Gastrocnemius medialis (tissue), 4 donors: ENCODE measurements around the gene GSTP1. TPM values are rescaled to one million over a fixed set of nuclear protein-coding genes. Genes with fewer than 3 reads are reported as not detected.
"Not testable (repeated sequence)": the region's sequence is repeated elsewhere in the genome, so short reads cannot be mapped to it uniquely, and the experiment has no call there.

ENCODE experiments used
- ATAC-seq, 2 donors: fragments of 150-250 bp; one replicate each; pipeline ENCODE4 v1.9.1; 2016
- DNase-seq, 2 donors: peaks; one replicate each; pipeline ENCODE4 v3.0.0-alpha.2; 2019
- H3K27ac ChIP-seq, 4 donors: fragments of 200-600 bp; sonication (generic); 1 replicate in 1 of 4; 2 replicates in 3 of 4; pipeline ENCODE4 v1.5.1; 2016 to 2018; ENCODE audit warnings: mild to moderate bottlenecking in 2 of 4, moderate library complexity in 1 of 4
- H3K27me3 ChIP-seq, 3 donors: fragments of 200-600 bp; sonication (generic) in 2 of 3; 1 replicate in 1 of 3; 2 replicates in 2 of 3; pipeline versions ENCODE4 v1.5.1 to v1.6.0; 2016 to 2019; ENCODE audit warnings: mild to moderate bottlenecking in 1 of 3, moderate library complexity in 1 of 3
- H3K36me3 ChIP-seq, 2 donors: fragments of 200-600 bp; sonication (generic) in 1 of 2; one replicate each; pipeline ENCODE4 v1.5.1; 2017 to 2018
- H3K4me1 ChIP-seq, 2 donors: fragments of 200-600 bp; sonication (generic) in 1 of 2; one replicate each; pipeline ENCODE4 v1.5.1; 2016 to 2017; ENCODE audit warnings: mild to moderate bottlenecking in 2 of 2
- H3K4me3 ChIP-seq, 4 donors: fragments of 200-600 bp; sonication (generic) in 3 of 4; 1 replicate in 1 of 4; 2 replicates in 3 of 4; pipeline ENCODE4 v1.5.1; 2016 to 2019; ENCODE audit warnings: mild to moderate bottlenecking in 2 of 4
- H3K9me3 ChIP-seq, 3 donors: fragments of 200-600 bp; sonication (generic) in 2 of 3; 1 replicate in 1 of 3; 2 replicates in 2 of 3; pipeline ENCODE4 v1.5.1; 2016 to 2019
- POLR2A ChIP-seq, 2 donors: fragments of 450-650 bp; IDR thresholded peaks; one replicate each; pipeline ENCODE4 v1.6.1; 2017; ENCODE audit warnings: antibody characterized with exemption in 2 of 2, mild to moderate bottlenecking in 2 of 2, moderate library complexity in 2 of 2
- in situ Hi-C, 4 donors: fragments of 200-750 bp; cut with MboI; loops; one replicate each; pipeline versions ENCODE4 v1.15.0 to v1.8.0; 2017; ENCODE audit warnings: low sequenced_read_pairs in 4 of 4
- intact Hi-C: fragments of 100-400 bp; cut with DNase I; formaldehyde crosslinking; loops from one replicate; pipeline ENCODE4 v1.15.1; 2023; ENCODE audit warnings: low total_unique reads
- total RNA-seq, 4 donors: library from RNA; depleted of rRNA; stranded (reverse); fragments of >200 nt; gene quantifications; one replicate each; pipeline versions ENCODE4 v1.1.0 to v1.2.3, GENCODE V29; 2016
- TF ChIP-seq, protein P1 (sequence below), 5 experiments: fragments of 450-650 bp in 3 of 5; fragments of 200-600 bp in 2 of 5; sonication (generic) in 2 of 5; IDR thresholded peaks in 4 of 5; conservative IDR thresholded peaks in 1 of 5; 1 replicate in 4 of 5; 2 replicates in 1 of 5; pipeline ENCODE4 v1.5.1; 2016 to 2019; ENCODE audit warnings: antibody characterized with exemption in 5 of 5, mild to moderate bottlenecking in 3 of 5, moderate library complexity in 3 of 5

Gene GSTP1
- total RNA-seq, 4 donors from 2014 or later, result 316 to 866 (median 549) TPM

DNA sequence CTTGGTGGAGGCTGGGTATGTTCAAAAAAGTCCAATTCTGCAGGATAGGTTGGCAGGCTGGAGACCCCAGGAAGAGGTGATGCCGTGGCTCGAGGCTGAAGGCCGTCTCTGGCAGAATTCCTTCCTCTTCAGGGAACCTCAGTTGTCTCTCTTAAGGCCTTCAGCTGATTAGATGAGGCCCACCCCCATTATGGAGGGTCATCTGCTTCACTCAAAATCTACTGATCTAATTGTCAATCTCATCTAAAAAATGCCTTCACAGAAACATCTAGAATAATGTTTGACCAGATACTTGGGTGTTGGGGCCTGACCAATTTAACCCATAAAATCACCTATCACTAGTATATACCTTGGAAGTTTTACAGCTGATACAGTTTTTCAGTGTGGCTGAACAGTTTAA, 27.4 kb upstream of the GSTP1 start:
- intact Hi-C loops (no loop called here), in situ Hi-C loops (no loop called here)
- ATAC-seq, result no peak

DNA sequence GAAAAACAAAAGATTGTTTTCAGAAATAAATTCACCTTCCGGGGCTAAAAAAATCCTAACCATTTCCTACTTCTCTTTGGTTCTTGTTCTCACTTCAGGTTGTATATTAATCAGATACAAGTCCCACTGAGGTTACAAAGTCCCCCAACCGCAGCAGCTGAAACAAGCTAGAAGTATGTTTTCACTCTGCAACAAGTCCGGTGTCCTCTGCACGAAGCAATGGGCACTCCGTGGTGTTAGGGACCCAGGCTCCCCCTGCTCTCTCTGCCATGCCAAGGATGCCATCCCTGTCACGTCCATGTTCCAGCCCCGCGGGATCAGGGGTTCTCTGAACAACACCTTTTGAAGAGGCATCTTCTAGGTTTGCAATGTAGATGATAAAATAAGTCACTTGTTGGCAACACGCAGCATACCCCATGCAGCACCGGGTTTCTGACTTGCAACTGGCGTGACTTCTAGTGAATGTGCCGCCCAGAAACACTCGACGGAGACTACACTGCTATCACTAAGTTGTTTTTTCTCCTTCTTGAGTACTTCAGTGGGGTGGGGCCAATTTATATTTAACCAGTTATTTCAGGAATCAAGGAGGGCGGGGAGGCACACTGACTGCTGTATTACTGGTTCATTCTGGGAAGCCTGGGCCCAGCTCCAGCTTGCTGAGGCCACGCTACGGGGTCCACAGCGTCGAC, 25.4 kb upstream of the GSTP1 start:
- in situ Hi-C loops, result no loop called here
- no peaks in the 10 kb centered on the region for H3K9me3 ChIP-seq
- ATAC-seq (no peak), DNase-seq (no peak)
- intact Hi-C loops, result no loop called here
- TF ChIP-seq, protein P1, sequence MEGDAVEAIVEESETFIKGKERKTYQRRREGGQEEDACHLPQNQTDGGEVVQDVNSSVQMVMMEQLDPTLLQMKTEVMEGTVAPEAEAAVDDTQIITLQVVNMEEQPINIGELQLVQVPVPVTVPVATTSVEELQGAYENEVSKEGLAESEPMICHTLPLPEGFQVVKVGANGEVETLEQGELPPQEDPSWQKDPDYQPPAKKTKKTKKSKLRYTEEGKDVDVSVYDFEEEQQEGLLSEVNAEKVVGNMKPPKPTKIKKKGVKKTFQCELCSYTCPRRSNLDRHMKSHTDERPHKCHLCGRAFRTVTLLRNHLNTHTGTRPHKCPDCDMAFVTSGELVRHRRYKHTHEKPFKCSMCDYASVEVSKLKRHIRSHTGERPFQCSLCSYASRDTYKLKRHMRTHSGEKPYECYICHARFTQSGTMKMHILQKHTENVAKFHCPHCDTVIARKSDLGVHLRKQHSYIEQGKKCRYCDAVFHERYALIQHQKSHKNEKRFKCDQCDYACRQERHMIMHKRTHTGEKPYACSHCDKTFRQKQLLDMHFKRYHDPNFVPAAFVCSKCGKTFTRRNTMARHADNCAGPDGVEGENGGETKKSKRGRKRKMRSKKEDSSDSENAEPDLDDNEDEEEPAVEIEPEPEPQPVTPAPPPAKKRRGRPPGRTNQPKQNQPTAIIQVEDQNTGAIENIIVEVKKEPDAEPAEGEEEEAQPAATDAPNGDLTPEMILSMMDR (IDR thresholded peaks at IDR 0.05 in 4 of 5, conservative IDR thresholded peaks at IDR 0.05 in 1 of 5), result no peak
- H3K27ac ChIP-seq, result peak overlapping the region in 1 of 4 donors; percentile 24
- H3K27me3 ChIP-seq, result no peaks in the 10 kb centered on the region
- no peak overlapping the region for H3K4me3 ChIP-seq
- peaks cover 13 to 16% of the 10 kb centered on the region in 2 donors for H3K4me1 ChIP-seq
- H3K36me3 ChIP-seq, result no peaks in the 10 kb centered on the region

More for the DNA sequence above, 27.4 kb upstream of the GSTP1 start:
- DNase-seq, result no peak
- no peak overlapping the region for H3K4me3 ChIP-seq
- H3K27me3 ChIP-seq, result no peaks in the 10 kb centered on the region
- H3K27ac ChIP-seq, result no peak overlapping the region
- peaks cover 7 to 8% of the 10 kb centered on the region in 2 donors for H3K4me1 ChIP-seq
- TF ChIP-seq, protein P1 (IDR thresholded peaks at IDR 0.05 in 4 of 5, conservative IDR thresholded peaks at IDR 0.05 in 1 of 5), result no peak
- TF ChIP-seq POLR2A (IDR thresholded peaks at IDR 0.05), result no peak
- H3K9me3 ChIP-seq, result no peaks in the 10 kb centered on the region
- H3K36me3 ChIP-seq, result no peaks in the 10 kb centered on the region

DNA sequence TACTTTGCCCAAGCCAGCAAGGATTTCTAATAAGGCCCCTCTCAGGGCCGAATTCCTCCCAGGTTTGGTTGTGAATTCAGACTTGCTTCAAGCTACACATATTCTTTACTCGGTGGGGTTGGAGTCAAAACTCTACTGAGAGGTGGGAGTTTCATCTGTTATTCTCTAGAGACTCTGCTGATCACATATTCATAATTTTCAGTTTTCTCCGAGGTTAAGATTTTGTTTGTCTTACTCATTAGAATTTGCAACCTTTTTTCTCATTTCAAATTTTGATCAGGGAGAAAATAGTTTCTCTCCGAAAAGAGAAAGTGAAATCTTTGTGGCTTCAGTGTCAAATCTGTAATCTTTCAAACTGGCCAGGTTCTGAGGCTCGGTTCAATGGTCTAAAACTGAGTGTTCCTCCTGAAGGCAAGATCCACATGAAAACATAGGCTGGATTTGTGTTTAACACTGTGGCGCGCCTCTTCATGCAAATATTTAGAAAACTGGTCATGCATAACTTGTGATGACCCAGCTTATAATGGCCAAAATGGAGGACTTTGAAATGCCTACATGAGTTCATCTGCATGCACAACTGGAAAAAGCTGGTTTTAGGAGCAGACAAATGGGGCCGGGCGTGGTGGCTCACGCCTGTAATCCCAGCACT, 21.5 kb upstream of the GSTP1 start:
- Histone ChIP-seq H3K9me3 (no peaks in the 10 kb centered on the region), H3K4me3 (no peak overlapping the region), H3K27me3 (no peaks in the 10 kb centered on the region), H3K36me3 (no peaks in the 10 kb centered on the region), H3K4me1 (peaks cover 22 to 30% of the 10 kb centered on the region in 2 donors), H3K27ac (no peak overlapping the region)
- in situ Hi-C loops, result no loop called here
- intact Hi-C loops, result no loop called here
- ATAC-seq (no peak), DNase-seq (no peak)
- TF ChIP-seq POLR2A (IDR thresholded peaks at IDR 0.05), result no peak

DNA sequence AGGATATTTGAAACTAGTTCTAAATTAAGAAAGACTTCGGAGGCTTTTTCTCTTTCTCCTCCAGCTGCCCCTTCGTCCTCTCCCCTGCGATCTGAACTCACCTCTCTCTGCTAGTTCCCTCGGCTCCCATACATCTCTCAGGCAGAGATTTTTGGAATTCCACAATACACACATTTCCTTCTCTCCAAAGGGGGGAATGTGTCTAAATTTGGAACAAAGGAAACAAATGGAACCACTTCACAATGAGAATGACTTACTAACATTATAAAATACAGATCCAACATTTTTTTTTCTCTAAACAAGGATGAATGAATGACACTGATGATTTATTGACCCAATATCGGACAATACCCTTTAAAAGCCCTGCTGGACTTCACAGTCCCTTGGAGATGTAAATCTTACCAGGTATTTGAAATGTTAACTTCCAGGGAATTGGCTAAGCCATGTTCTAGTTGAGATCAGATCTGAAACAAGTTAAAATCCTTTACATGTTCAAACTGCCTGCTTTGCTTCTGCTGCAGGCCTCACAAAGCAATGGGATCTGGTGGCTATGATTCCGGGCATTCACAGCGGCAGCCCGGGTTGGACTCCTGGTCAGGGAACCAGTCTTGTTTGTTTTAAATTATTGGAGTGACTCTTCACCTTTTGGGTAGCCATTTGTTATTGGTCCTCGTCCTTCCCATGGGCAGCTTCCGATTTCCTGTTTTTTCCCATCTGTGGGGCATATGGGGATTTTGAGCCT, 20.5 kb upstream of the GSTP1 start:
- Histone ChIP-seq H3K27ac (peak overlapping the region; percentile 56 to 84 (median 63)), H3K4me3 (no peak overlapping the region), H3K36me3 (no peaks in the 10 kb centered on the region), H3K27me3 (no peaks in the 10 kb centered on the region), H3K9me3 (no peaks in the 10 kb centered on the region), H3K4me1 (peaks cover 20 to 29% of the 10 kb centered on the region in 2 donors)
- intact Hi-C loops, result loop anchor here (1.0 kb wide), 1 partner anchor 9 kb away; no protein-coding TSS in a partner anchor
- TF ChIP-seq, protein P1 (IDR thresholded peaks at IDR 0.05 in 4 of 5, conservative IDR thresholded peaks at IDR 0.05 in 1 of 5), result no peak
- no peak for TF ChIP-seq POLR2A (IDR thresholded peaks at IDR 0.05)
- no peak for DNase-seq
- in situ Hi-C loops, result no loop called here
- peak in 1 of 2 donors; percentile 4 for ATAC-seq

DNA sequence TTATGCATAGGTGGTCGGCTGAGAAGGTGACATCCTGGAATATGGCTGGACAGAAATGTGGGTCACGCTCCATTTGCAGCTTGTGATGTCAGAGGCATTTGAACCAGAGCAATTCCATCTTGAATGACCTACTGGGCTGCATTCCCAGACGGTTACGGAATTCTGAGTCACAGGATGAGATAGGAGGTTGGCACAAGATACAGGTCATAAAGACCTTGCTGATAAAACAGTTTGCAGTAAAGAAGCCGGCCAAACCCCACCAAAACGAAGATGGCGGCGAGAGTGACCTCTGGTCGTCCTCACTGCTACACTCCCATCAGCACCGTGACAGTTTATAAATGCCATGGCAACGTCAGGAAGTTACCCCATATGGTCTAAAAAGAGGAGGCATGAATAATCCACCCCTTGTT, 19.9 kb upstream of the GSTP1 start:
- peak; percentile 64 to 87 for DNase-seq
- intact Hi-C loops, result loop anchor here (1.0 kb wide), 1 partner anchor 9 kb away; no protein-coding TSS in a partner anchor
- H3K4me3 ChIP-seq, in situ Hi-C loops, H3K9me3 ChIP-seq, H3K27me3 ChIP-seq, H3K36me3 ChIP-seq: not testable (repeated sequence)
- ATAC-seq, result peak; percentile 98
- Histone ChIP-seq H3K4me1 (peaks cover 14 to 23% of the 10 kb centered on the region in 2 donors), H3K27ac (peak overlapping the region; percentile 56 to 84 (median 63))
